NCI-H510A (cell line): ENCODE measurements around the gene NALCN.

Experiments
- DNase-seq: peaks from one replicate; lab custom pipeline; 2025; lab: John Stamatoyannopoulos, UW

NALCN gene

GRCh38 chr13:101025925-101026324 lies 390.4 kb downstream of the NALCN start:
- no peak for DNase-seq

- DNase-seq = no peak
Observed at GRCh38 chr13:101025519-101025918, 390.8 kb downstream of the NALCN start.

GRCh38 chr13:101019126-101019525 lies 397.2 kb downstream of the NALCN start:
- DNase-seq = no peak

GRCh38 chr13:101018720-101019119 lies 397.6 kb downstream of the NALCN start:
- DNase-seq = no peak

- no peak for DNase-seq
Observed at GRCh38 chr13:101017123-101017872, 399.0 kb downstream of the NALCN start.

- DNase-seq = no peak
Observed at GRCh38 chr13:101016475-101016874, 399.8 kb downstream of the NALCN start.

GRCh38 chr13:101013245-101013644 lies 403.1 kb downstream of the NALCN start:
- no peak for DNase-seq

- DNase-seq = no peak
Observed at GRCh38 chr13:101010100-101010499, 406.2 kb downstream of the NALCN start.

GRCh38 chr13:101007245-101007644 lies 409.1 kb downstream of the NALCN start:
- DNase-seq = no peak
